Measurements from ENCODE around the gene SCYL2.
"Not testable (repeated sequence)": the region's sequence is repeated elsewhere in the genome, so short reads cannot be mapped to it uniquely, and the experiment has no call there.

Gene SCYL2

GRCh38 chr12:100266835-100267602, at the start of gene SCYL2, which contains the start of gene DEPDC4:
Gene SCYL2, plus strand, starts transcription at chr12:100267177. Its CDS starts 15,794 bp downstream, at chr12:100282971.
Gene DEPDC4, minus strand, starts transcription at chr12:100267079. Its CDS starts 3 bp downstream, at chr12:100267076.
- H3K4me3 ChIP-seq (ENCODE audit: low read depth, low read length) = peak within 1 kb of the TSS; percentile 78
- peak; percentile 99 for DNase-seq (ENCODE audit: low read depth)
- TF ChIP-seq CTCF (conservative IDR thresholded peaks at IDR 0.05; ENCODE audit: low read depth, low read length) = peak; percentile 12

- no peak overlapping the region for H3K4me3 ChIP-seq (ENCODE audit: low read depth, low read length)
- DNase-seq (ENCODE audit: low read depth) = no peak
- TF ChIP-seq CTCF (conservative IDR thresholded peaks at IDR 0.05; ENCODE audit: low read depth, low read length) = no peak
Measured at GRCh38 chr12:100219328-100220109, 47.5 kb upstream of the SCYL2 start.

- DNase-seq (ENCODE audit: low read depth) = no peak
- TF ChIP-seq CTCF (conservative IDR thresholded peaks at IDR 0.05; ENCODE audit: low read depth, low read length) = no peak
- H3K4me3 ChIP-seq (ENCODE audit: low read depth, low read length) = no peak overlapping the region
Measured at GRCh38 chr12:100221523-100221922, 45.5 kb upstream of the SCYL2 start.

GRCh38 chr12:100222173-100222572, 44.8 kb upstream of the SCYL2 start:
- not testable (repeated sequence) for H3K4me3 ChIP-seq (ENCODE audit: low read depth, low read length); DNase-seq (ENCODE audit: low read depth)

- no peak for TF ChIP-seq CTCF (conservative IDR thresholded peaks at IDR 0.05; ENCODE audit: low read depth, low read length)
- DNase-seq (ENCODE audit: low read depth) = no peak
- no peak overlapping the region for H3K4me3 ChIP-seq (ENCODE audit: low read depth, low read length)
Measured at GRCh38 chr12:100225491-100225890, 41.5 kb upstream of the SCYL2 start.

- peak; percentile 30 for DNase-seq (ENCODE audit: low read depth)
- H3K4me3 ChIP-seq (ENCODE audit: low read depth, low read length) = no peak overlapping the region
- peak; percentile 31 for TF ChIP-seq CTCF (conservative IDR thresholded peaks at IDR 0.05; ENCODE audit: low read depth, low read length)
Measured at GRCh38 chr12:100229036-100229635, 37.8 kb upstream of the SCYL2 start.

- DNase-seq (ENCODE audit: low read depth) = no peak
- no peak overlapping the region for H3K4me3 ChIP-seq (ENCODE audit: low read depth, low read length)
- no peak for TF ChIP-seq CTCF (conservative IDR thresholded peaks at IDR 0.05; ENCODE audit: low read depth, low read length)
Measured at GRCh38 chr12:100229876-100230275, 37.1 kb upstream of the SCYL2 start.

- DNase-seq (ENCODE audit: low read depth); H3K4me3 ChIP-seq (ENCODE audit: low read depth, low read length): not testable (repeated sequence)
Measured at GRCh38 chr12:100231873-100232272, 35.1 kb upstream of the SCYL2 start.

Data from choroid plexus epithelial cell (primary cell).